Stimulated activated CD8-positive, alpha-beta memory T cell treated with anti-CD3 and anti-CD28 coated beads, Interleukin-7, amount 100 ng/mL, for 24 hours (primary cell): ENCODE data around the gene LRP1B.

Experiments used
- DNase-seq: peaks from one replicate; pipeline ENCODE4 v3.0.0-alpha.2; 2020; ENCODE audit warnings: low read depth

The LRP1B gene

DNA sequence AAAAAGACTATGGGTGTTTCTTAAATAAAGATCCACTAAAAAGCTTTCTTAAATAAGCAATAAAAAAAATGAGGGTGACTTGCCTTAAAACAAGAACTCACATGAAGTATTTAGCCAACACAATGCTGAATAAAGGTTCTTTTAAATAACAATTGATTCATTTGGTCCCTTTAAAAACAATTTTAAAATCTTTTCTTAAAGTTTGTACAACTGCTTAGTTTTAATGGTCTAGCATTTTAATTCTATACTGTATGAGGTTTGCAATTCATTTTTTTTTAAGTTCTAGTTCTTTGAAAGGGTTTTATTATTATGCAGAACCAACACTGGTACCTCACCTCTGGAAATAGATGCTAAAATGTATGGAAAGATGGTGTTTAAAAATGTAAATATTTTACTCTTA is 1017.5 kb downstream of the LRP1B start:
- DNase-seq = no peak

DNA sequence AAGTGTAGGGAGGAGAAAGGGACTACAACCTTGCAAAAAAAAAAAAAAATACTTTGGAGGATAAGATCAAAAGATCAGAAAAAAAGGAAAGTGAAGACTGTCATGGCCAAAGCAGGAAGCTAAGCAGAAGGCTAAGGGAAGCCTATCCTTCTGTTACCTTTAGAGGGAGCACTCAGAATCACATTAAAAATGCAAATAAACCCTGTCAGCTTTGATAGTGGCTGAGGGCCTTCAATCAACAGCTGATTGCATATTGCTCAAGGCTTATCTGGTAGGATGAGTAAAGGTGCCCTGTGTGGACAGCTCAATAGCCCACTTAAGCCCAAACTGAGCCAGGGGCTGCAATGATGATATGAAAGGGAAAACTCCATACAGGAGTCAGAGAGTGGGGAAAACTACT is 1021.2 kb downstream of the LRP1B start:
- no peak for DNase-seq

DNA sequence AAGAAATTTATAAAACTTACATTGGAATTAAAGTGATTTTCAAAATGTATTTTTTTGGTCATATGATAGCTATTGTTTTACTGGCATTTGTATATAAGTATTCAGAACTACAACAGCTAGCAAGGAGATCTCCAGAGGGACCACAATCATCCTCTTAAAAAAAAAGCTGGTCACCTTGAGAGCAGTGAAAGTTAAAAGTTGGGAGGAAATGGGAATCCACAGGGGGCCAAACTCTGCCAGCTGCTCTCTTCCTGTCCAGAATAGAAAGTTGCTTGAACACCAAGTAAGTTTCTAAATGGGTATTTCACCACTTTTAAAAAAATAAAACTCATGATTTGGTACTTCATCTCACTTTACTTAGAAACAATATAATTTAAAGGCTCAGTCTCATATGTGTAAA is 1025.1 kb downstream of the LRP1B start:
- DNase-seq = no peak

DNA sequence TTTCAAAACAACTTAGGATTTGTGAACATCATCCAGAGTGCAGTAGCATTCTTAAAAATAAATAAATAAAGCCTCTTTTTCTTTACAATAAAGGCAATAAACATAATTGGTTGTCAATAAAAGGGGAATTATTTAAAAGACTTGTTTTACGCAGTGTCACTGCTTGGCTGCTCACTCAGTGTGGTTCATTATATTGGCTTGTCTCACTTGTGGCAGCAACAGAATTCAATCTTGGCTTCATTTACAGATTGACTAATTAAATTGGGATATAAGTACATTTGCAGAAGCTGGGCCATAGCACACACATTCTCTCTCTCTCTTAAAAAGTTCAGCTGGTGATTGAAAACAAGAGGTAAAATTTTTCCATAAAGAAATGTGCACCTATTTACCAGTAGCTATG is 1027.6 kb downstream of the LRP1B start:
- no peak for DNase-seq

DNA sequence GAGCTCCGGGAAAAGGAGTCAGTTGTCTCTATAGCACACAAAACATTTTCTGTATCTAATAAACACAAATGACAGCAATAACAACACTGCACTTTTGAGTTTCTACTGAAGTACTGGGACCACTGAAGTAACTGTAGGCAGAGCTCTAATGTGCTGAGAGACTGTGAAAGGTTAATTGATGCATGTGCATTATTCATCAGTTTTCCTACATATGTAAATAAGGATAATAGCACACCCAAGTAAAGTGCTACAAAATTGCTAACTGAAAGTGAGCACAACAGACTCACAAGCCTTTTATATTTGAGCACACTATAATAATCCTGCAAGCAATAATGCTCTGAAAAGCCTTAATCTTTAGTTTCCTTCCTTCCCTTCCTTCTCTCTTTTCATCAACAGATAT is 1051.6 kb downstream of the LRP1B start:
- no peak for DNase-seq

DNA sequence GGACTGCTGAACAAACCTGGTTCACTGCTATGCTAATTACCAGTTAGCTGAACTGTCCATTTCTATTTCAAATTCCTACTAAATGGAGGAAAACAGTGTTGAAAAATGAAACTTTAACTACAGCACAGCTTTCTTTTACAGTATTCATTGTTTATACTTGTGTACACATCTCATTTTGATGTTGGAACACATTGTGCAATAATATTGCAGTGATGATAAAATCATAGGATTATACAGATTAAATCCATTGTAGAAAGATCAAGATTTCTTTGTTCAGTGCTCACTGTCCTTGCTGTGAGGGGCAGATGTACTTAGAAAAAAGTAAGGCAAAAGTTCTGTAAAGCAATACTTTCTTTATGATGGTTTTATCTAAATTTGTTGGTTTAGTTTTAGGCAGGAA is 1055.1 kb downstream of the LRP1B start:
- DNase-seq = no peak

GRCh38 chr2:141068053-141068682 is 1062.6 kb downstream of the LRP1B start:
- no peak for DNase-seq

- DNase-seq = no peak
Measured at GRCh38 chr2:141065042-141065441, 1065.8 kb downstream of the LRP1B start.

DNA sequence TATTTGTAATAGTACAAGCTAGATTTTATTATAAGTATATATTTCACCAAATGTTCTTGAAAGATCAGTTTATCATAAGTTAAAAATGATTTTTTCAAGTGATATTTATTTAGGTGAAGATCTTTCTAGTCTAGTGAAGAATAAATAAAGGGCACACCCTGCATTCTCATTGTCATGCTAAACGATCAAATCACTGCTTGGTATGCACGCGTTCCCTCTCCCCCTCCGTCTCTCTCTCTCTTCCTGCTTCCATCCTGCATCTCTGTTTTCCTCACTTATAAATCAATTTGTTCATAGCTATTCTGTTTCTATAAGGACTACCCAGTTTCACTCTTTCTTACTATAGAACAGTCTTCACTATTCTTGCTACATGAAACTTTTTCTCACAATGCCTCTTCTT is 1067.4 kb downstream of the LRP1B start:
- no peak for DNase-seq

- DNase-seq = no peak
Measured at GRCh38 chr2:141062443-141062842, 1068.4 kb downstream of the LRP1B start.

DNA sequence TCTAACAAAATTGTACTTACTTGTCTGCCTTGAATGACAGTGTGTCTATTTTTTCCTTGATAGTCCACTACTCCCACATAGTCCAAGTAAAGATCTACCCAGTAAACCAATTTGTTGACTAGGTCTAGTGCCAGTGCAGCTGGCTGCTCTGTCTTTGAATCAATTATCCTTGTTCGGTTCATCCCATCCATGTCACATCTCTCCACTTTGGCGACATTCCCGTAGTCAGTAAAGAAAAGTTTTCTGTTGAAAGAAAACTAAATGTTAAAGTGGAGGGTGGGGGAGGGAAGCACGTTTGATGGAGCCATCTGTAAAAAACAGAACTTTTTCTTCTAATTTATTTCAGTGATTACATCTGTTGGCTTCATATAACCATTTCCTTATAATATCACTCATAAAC is 1068.8 kb downstream of the LRP1B start:
- no peak for DNase-seq

- DNase-seq = no peak
Measured at GRCh38 chr2:141058556-141058955, 1072.3 kb downstream of the LRP1B start.

DNA sequence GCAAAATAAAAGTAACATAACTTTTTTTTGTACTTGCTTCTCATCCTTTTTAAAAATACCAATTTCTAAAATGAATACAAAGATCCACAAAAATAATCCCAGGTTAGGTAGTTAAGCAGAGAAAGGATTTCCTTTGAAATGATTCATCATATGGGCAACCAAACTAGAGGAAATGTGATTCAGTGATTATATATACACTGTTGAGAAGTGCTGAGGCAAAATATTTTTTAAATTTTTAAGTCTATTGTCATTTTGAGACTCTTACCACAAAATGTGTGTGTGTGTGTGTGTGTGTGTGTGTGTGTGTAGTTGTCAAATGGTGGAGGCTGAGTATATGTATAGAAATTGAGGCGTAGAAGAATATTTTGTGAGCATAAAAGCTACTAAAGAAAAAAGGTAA is 1075.3 kb downstream of the LRP1B start:
- DNase-seq = no peak

GRCh38 chr2:141048951-141049350 is 1081.9 kb downstream of the LRP1B start:
- DNase-seq = no peak

DNA sequence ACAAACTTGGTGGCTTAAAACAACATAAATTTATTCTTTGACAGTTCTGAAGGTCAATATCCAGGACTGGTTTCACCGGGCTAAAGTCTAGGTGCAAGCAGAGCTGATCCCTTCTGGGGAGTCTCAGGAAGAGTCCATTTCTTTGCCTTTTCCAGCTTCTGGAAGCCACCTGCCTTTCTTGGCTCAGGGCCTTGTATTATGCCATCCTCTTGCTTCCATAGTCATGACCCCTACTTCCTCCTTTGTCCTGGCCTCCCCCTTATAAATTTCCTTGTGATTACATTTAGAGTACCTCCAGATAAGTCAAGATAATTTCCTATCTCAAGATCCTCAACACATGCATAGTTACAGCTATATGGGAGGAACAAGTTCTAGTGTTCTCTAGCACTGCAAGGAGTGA is 1089.5 kb downstream of the LRP1B start:
- DNase-seq = no peak

- no peak for DNase-seq
Measured at GRCh38 chr2:141038341-141038740, 1092.5 kb downstream of the LRP1B start.

DNA sequence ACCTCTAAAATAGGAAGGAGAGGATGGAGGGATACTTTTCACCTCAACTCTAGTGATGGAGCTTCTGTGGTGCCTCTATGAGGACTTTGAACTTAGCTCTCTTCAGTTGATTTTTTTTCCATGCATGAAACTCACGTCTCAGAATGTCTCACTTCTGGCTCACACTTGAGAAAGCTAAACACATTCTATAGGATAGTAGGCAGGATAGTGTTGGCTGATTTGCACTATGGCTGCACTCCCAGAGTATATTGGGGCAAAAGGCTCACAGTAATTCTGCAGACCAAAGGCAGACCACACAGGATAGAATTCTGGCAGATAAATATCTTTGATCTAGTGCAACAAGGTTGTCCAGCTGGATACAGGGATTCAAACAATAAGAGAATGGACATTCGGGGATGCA is 1093.5 kb downstream of the LRP1B start:
- DNase-seq = no peak

DNA sequence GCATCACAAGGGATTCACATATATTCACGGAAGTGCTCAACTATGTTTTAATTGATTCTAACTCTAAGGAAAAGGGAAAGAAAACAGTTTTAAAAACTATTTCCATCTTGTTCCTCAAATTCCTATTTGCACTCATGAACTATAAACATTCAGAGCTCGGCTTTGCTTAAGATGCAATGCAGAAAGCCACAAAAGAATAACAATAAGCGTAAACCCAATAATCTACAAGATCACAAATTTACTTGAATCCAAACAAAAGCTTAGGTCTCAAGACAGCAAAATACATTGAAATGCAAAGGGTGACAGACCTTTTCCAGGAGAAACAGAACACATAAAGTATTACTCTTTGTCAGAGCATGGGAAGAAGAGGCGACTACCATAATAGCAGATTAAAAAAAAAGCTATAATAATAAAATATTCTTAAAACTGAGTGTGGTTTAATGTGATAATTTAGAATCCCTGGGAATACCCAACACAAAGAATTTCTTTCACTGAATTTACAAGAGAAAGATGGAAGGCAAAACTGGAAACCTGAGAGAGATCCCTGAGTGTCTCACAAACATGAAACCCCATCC is 1094.9 kb downstream of the LRP1B start:
- no peak for DNase-seq

- no peak for DNase-seq
Measured at GRCh38 chr2:141029428-141030078, 1101.3 kb downstream of the LRP1B start.

DNA sequence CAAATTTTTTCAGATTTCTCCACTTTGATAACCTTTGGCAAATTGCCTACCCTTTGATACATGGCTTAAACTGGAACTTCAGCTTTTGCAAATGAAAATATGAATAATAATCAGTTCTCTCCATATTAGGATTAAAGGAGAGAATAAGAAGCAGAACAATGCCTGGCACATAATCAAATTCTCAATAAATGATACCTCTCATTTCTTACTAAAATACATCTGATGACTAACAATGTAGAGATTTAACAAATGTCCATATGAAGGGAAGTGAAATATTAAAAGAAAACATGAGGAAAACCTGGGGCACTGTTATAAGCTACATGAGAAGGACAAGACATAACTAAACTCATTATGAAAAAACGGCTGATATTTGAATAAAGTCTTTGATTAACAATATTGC is 1103.6 kb downstream of the LRP1B start:
- DNase-seq = no peak

GRCh38 chr2:141021611-141022010 is 1109.2 kb downstream of the LRP1B start:
- DNase-seq = no peak

GRCh38 chr2:141021109-141021508 is 1109.7 kb downstream of the LRP1B start:
- DNase-seq = no peak

DNA sequence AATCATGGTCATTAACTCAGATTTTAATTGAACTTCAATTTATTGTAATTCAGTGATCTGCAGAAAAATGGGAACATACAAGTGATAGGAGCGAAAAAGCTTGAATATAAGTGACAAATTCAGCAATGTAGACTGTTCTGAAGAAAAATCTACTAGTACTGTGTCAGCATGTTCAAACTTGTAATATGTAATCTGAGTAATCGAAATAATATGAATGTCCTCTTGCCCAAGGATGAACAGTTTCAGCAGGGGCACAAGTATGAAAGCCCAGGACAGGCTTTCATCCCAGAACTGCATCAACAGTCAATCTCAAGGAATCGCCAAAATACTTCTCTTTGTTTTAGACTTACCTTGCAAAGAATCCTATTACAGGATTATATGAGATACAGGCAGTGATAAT is 1110.5 kb downstream of the LRP1B start:
- no peak for DNase-seq
